ENCODE measurements around the gene DPEP2NB.

The DPEP2NB gene

GRCh38 chr16:67986949-67987348 is 28.8 kb downstream of the DPEP2NB start:
- no peak overlapping the region for H3K4me3 ChIP-seq (replicated peaks; ENCODE audit: low read depth, low read length)
- DNase-seq (ENCODE audit: extremely low read depth, low read depth) = no peak
- no peak for TF ChIP-seq CTCF (IDR thresholded peaks at IDR 0.05; ENCODE audit: low read depth, low read length, missing control alignments)

- no peak for TF ChIP-seq CTCF (IDR thresholded peaks at IDR 0.05; ENCODE audit: low read depth, low read length, missing control alignments)
- no peak overlapping the region for H3K4me3 ChIP-seq (replicated peaks; ENCODE audit: low read depth, low read length)
- DNase-seq (ENCODE audit: extremely low read depth, low read depth) = no peak
These were observed 33.6 kb downstream of the DPEP2NB start for GRCh38 chr16:67982011-67982696.

GRCh38 chr16:67979955-67980678 is 35.6 kb downstream of the DPEP2NB start, which contains the start of gene DPEP3:
TSS of gene DPEP3 (minus strand) at chr16:67980499. CDS start at chr16:67980380, 119 bp downstream.
- H3K4me3 ChIP-seq (replicated peaks; ENCODE audit: low read depth, low read length) = no peak within 1 kb of the TSS
- DNase-seq (ENCODE audit: extremely low read depth, low read depth) = no peak
- TF ChIP-seq CTCF (IDR thresholded peaks at IDR 0.05; ENCODE audit: low read depth, low read length, missing control alignments) = peak; percentile 24

GRCh38 chr16:67977469-67978227 is 38.1 kb downstream of the DPEP2NB start:
- TF ChIP-seq CTCF (IDR thresholded peaks at IDR 0.05; ENCODE audit: low read depth, low read length, missing control alignments) = no peak
- DNase-seq (ENCODE audit: extremely low read depth, low read depth) = no peak
- H3K4me3 ChIP-seq (replicated peaks; ENCODE audit: low read depth, low read length) = no peak overlapping the region

- no peak for TF ChIP-seq CTCF (IDR thresholded peaks at IDR 0.05; ENCODE audit: low read depth, low read length, missing control alignments)
- H3K4me3 ChIP-seq (replicated peaks; ENCODE audit: low read depth, low read length) = no peak overlapping the region
- DNase-seq (ENCODE audit: extremely low read depth, low read depth) = no peak
These were observed 38.7 kb downstream of the DPEP2NB start for GRCh38 chr16:67977005-67977404.

- H3K4me3 ChIP-seq (replicated peaks; ENCODE audit: low read depth, low read length) = no peak overlapping the region
- TF ChIP-seq CTCF (IDR thresholded peaks at IDR 0.05; ENCODE audit: low read depth, low read length, missing control alignments) = no peak
- DNase-seq (ENCODE audit: extremely low read depth, low read depth) = no peak
These were observed 39.5 kb downstream of the DPEP2NB start for GRCh38 chr16:67976205-67976604.

All from HFF-Myc (cell line).